ENCODE data around the gene GCK.
"Not testable (repeated sequence)": the region's sequence is repeated elsewhere in the genome, so short reads cannot be mapped to it uniquely, and the experiment has no call there.

Gene GCK

GRCh38 chr7:44176486-44176885 lies 12.8 kb downstream of the GCK start:
- DNase-seq = no peak

GRCh38 chr7:44175730-44176129 lies 13.5 kb downstream of the GCK start:
- DNase-seq = no peak

GRCh38 chr7:44174694-44174948 lies 14.6 kb downstream of the GCK start:
- not testable (repeated sequence) for DNase-seq

- DNase-seq = no peak
Observed at GRCh38 chr7:44173911-44174693, 15.1 kb downstream of the GCK start.

- DNase-seq = peak; percentile 76
Observed at GRCh38 chr7:44172803-44173424, 16.3 kb downstream of the GCK start.

GRCh38 chr7:44172352-44172751 lies 16.9 kb downstream of the GCK start:
- no peak for DNase-seq

- not testable (repeated sequence) for DNase-seq
Observed at GRCh38 chr7:44171901-44172300, 17.3 kb downstream of the GCK start.

- no peak for DNase-seq
Observed at GRCh38 chr7:44167920-44168319, 21.3 kb downstream of the GCK start.

- DNase-seq = no peak
Observed at GRCh38 chr7:44163591-44163990, 25.6 kb downstream of the GCK start.

GRCh38 chr7:44162785-44163395 lies 26.3 kb downstream of the GCK start:
- no peak for DNase-seq

- DNase-seq = no peak
Observed at GRCh38 chr7:44162179-44162578, 27.1 kb downstream of the GCK start.

GRCh38 chr7:44161371-44161770 lies 27.9 kb downstream of the GCK start:
- no peak for DNase-seq

GRCh38 chr7:44159824-44160630 lies 29.2 kb downstream of the GCK start:
- DNase-seq = no peak

GRCh38 chr7:44158873-44159631 lies 30.2 kb downstream of the GCK start:
- DNase-seq = no peak

GRCh38 chr7:44158096-44158872 lies 31.0 kb downstream of the GCK start:
- DNase-seq = no peak

- DNase-seq = peak; percentile 15
Observed at GRCh38 chr7:44157116-44158080, 31.8 kb downstream of the GCK start.

- no peak for DNase-seq
Observed at GRCh38 chr7:44156453-44157010, 32.7 kb downstream of the GCK start.

GRCh38 chr7:44155191-44156185 lies 33.8 kb downstream of the GCK start:
- DNase-seq = no peak

GRCh38 chr7:44154703-44155102 lies 34.5 kb downstream of the GCK start:
- DNase-seq = no peak
